HepG2 (cell line): ENCODE measurements around the gene GCC1. TPM values are rescaled to one million over a fixed set of nuclear protein-coding genes. Genes with fewer than 3 reads are reported as not detected.

Experiments used
- ATF7-NPFF ChIP-seq: sonication (generic); formaldehyde crosslinking; IDR thresholded peaks from 2 replicates; pipeline ENCODE4 v1.8.1; 2023; ENCODE audit warnings: mild to moderate bottlenecking, low read depth, missing genetic modification reagents, moderate library complexity
- CHD4 ChIP-seq: fragments of 200-600 bp; sonication (generic); IDR thresholded peaks from 2 replicates; pipeline ENCODE4 v1.7.0; 2017; ENCODE audit warnings: mild to moderate bottlenecking, low read length, borderline replicate concordance
- EEA1 ChIP-seq: sonication (generic); formaldehyde crosslinking; IDR thresholded peaks from 2 replicates; pipeline ENCODE4 v1.5.1; 2020; ENCODE audit warnings: mild to moderate bottlenecking, missing genetic modification reagents, borderline replicate concordance
- ELF1 ChIP-seq: sonication (generic); formaldehyde crosslinking; IDR thresholded peaks from 2 replicates; pipeline ENCODE4 v1.4.0; 2020; ENCODE audit warnings: missing genetic modification reagents
- GATAD1 ChIP-seq: IDR thresholded peaks from 2 replicates; pipeline ENCODE4 v1.6.1; 2016; ENCODE audit warnings: missing genetic modification reagents, missing compliant biosample characterization
- GATAD2A ChIP-seq: IDR thresholded peaks from 2 replicates; pipeline ENCODE4 v1.6.1; 2016
- GPN1 ChIP-seq: sonication (generic); formaldehyde crosslinking; IDR thresholded peaks from 2 replicates; pipeline ENCODE4 v1.5.1; 2020; ENCODE audit warnings: missing genetic modification reagents, borderline replicate concordance
- HNRNPL ChIP-seq: fragments of 200-400 bp; formaldehyde crosslinking; IDR thresholded peaks from 2 replicates; pipeline ENCODE4 v1.6.1; 2017; ENCODE audit warnings: mild to moderate bottlenecking, low read depth, low read length
- MYC ChIP-seq: sonication (generic); formaldehyde crosslinking; IDR thresholded peaks from 2 replicates; pipeline ENCODE4 v1.9.0; 2021; ENCODE audit warnings: missing genetic modification reagents, borderline replicate concordance
- TARDBP ChIP-seq: sonication (generic); formaldehyde crosslinking; IDR thresholded peaks from 2 replicates; pipeline ENCODE4 v1.8.0; 2022; ENCODE audit warnings: mild to moderate bottlenecking, missing genetic modification reagents
- THRA ChIP-seq: sonication (generic); formaldehyde crosslinking; IDR thresholded peaks from 2 replicates; pipeline ENCODE4 v1.4.0; 2020; ENCODE audit warnings: missing genetic modification reagents, borderline replicate concordance
- TSC22D2 ChIP-seq: sonication (generic); formaldehyde crosslinking; IDR thresholded peaks from 2 replicates; pipeline ENCODE4 v1.5.1; 2020; ENCODE audit warnings: missing genetic modification reagents, mild to moderate bottlenecking, borderline replicate concordance
- ZBTB14 ChIP-seq: sonication (generic); formaldehyde crosslinking; IDR thresholded peaks from 2 replicates; pipeline ENCODE4 v1.4.0; 2020; ENCODE audit warnings: missing genetic modification reagents
- ZBTB2 ChIP-seq: sonication (generic); formaldehyde crosslinking; IDR thresholded peaks from 2 replicates; pipeline ENCODE4 v1.8.0; 2022; ENCODE audit warnings: low read depth, missing genetic modification reagents
- ZBTB44 ChIP-seq: sonication (generic); formaldehyde crosslinking; IDR thresholded peaks from 2 replicates; pipeline ENCODE4 v1.4.0; 2020; ENCODE audit warnings: missing genetic modification reagents
- ZKSCAN5 ChIP-seq: sonication (generic); formaldehyde crosslinking; IDR thresholded peaks from 2 replicates; pipeline ENCODE4 v1.5.1; 2020; ENCODE audit warnings: mild to moderate bottlenecking, missing genetic modification reagents
- ZNF333 ChIP-seq: sonication (generic); formaldehyde crosslinking; IDR thresholded peaks from 2 replicates; pipeline ENCODE4 v1.4.0; 2020; ENCODE audit warnings: mild to moderate bottlenecking, missing genetic modification reagents, borderline replicate concordance
- ZNF362 ChIP-seq: sonication (generic); formaldehyde crosslinking; IDR thresholded peaks from 2 replicates; pipeline ENCODE4 v1.4.0; 2020; ENCODE audit warnings: missing genetic modification reagents, mild to moderate bottlenecking, borderline replicate concordance
- ZNF550 ChIP-seq: sonication (generic); formaldehyde crosslinking; IDR thresholded peaks from 2 replicates; pipeline ENCODE4 v1.4.0; 2020; ENCODE audit warnings: mild to moderate bottlenecking, missing genetic modification reagents, borderline replicate concordance
- ZNF569 ChIP-seq: sonication (generic); formaldehyde crosslinking; IDR thresholded peaks from 2 replicates; pipeline ENCODE4 v1.5.0; 2020; ENCODE audit warnings: mild to moderate bottlenecking, missing genetic modification reagents, moderate library complexity, borderline replicate concordance
- ZNF724P ChIP-seq: sonication (generic); formaldehyde crosslinking; IDR thresholded peaks from 2 replicates; pipeline ENCODE4 v1.8.0; 2022; ENCODE audit warnings: missing genetic modification reagents, borderline replicate concordance
- ZNF766 ChIP-seq: sonication (generic); formaldehyde crosslinking; IDR thresholded peaks from 2 replicates; pipeline ENCODE4 v1.5.0; 2020; ENCODE audit warnings: missing genetic modification reagents, borderline replicate concordance
- polyA plus RNA-seq, 8 experiments: library from polyadenylated mRNA; depleted of rRNA in 3 of 8; stranded (reverse) in 7 of 8; unstranded in 1 of 8; fragments of >200 nt; fragmentation: Illumina TruSeq in 4 of 8; extraction: Trizol in 4 of 8; gene quantifications; 2 replicates each; pipeline versions ENCODE4 v1.2.1 to v1.2.3, GENCODE V29; 2011 to 2016; ENCODE audit warnings: low read depth in 4 of 8, missing spikeins in 1 of 8, mixed read lengths in 1 of 8; ENCODE audit not compliant: insufficient read depth in 1 of 8
- total RNA-seq, 5 experiments: library from RNA; depleted of rRNA; stranded (reverse); fragments of >200 nt; fragmentation: Illumina TruSeq; extraction: Trizol; gene quantifications; 2 replicates each; pipeline ENCODE4 v1.2.3, GENCODE V29; 2016; ENCODE audit warnings: low read depth in 1 of 5

The GCC1 gene
- total and polyA plus RNA-seq, 2 of the 13 experiments (the other 11 are each of a cell fraction or from before 2014, with no cell fraction given), result 2.5 to 15.3 TPM

- no peak for TF ChIP-seq HNRNPL
- no peak for TF ChIP-seq CHD4
- TF ChIP-seq ZNF724P (CRISPR knock-in tag), result no peak
- TF ChIP-seq ZNF362 (CRISPR knock-in tag), result peak; percentile 48; the same call in 1 of the 2 replicates
- TF ChIP-seq ZNF550 (CRISPR knock-in tag), result peak; percentile 83; the same call in 1 of the 2 replicates
- no peak; the same call in none of the 2 replicates for TF ChIP-seq MYC (CRISPR knock-in tag)
- no peak for TF ChIP-seq ZNF333
- no peak; the same call in 1 of the 2 replicates for TF ChIP-seq GATAD2A (CRISPR knock-in tag)
- peak; percentile 95 for TF ChIP-seq ELF1
- no peak for TF ChIP-seq ZNF766 (CRISPR knock-in tag)
- TF ChIP-seq ZBTB14 (CRISPR knock-in tag), result no peak
- TF ChIP-seq ZKSCAN5, result no peak
- no peak for TF ChIP-seq GPN1 (CRISPR knock-in tag)
- TF ChIP-seq THRA (CRISPR knock-in tag), result no peak
- TF ChIP-seq EEA1 (CRISPR knock-in tag), result no peak
- 0 out of 2 replicates have a peak, but pooled peaks have one; percentile 45 for TF ChIP-seq TARDBP (CRISPR knock-in tag)
- TF ChIP-seq TSC22D2 (CRISPR knock-in tag), result no peak
- no peak for TF ChIP-seq ZBTB2 (CRISPR knock-in tag)
- 0 out of 2 replicates have a peak, but pooled peaks have one; percentile 64 for TF ChIP-seq ATF7-NPFF (CRISPR knock-in tag)
- peak; percentile 94 for TF ChIP-seq GATAD1 (CRISPR knock-in tag)
- 0 out of 2 replicates have a peak, but pooled peaks have one; percentile 67 for TF ChIP-seq ZNF569
- TF ChIP-seq ZBTB44 (CRISPR knock-in tag), result no peak
These were observed at the start of gene GCC1 (continued) for GRCh38 chr7:127585044-127585953.
